ENCODE results near the gene MYMK. TPM values are rescaled to one million over a fixed set of nuclear protein-coding genes. Genes with fewer than 3 reads are reported as not detected.

MYMK gene
- polyA plus RNA-seq, 3 donors: not detected

- peaks cover 6 to 8% of the 10 kb centered on the region in 2 donors for H3K4me1 ChIP-seq (ENCODE audit: control insufficient read depth in 1 of 2, insufficient read depth in 2 of 2, low read length in 2 of 2)
- H3K36me3 ChIP-seq (replicated peaks in 1 of 2; ENCODE audit: control insufficient read depth in 1 of 2, insufficient read depth in 2 of 2, low read length in 2 of 2): no peaks in the 10 kb centered on the region
- H3K27ac Mint-ChIP-seq: no peak overlapping the region
- H3K36me3 Mint-ChIP-seq: no peaks in the 10 kb centered on the region
- no peak overlapping the region for H2AFZ ChIP-seq (ENCODE audit: insufficient read depth, low read depth, low read length, poor library complexity, severe bottlenecking)
- H3K9me3 ChIP-seq (replicated peaks in 1 of 2; ENCODE audit: control insufficient read depth in 1 of 2, insufficient read depth in 1 of 2, low read length in 2 of 2): no peaks in the 10 kb centered on the region
- H3K4me1 Mint-ChIP-seq: peaks cover 5% of the 10 kb centered on the region
- no peak for DNase-seq
- no peaks in the 10 kb centered on the region for H3K9me3 Mint-ChIP-seq
- no peaks in the 10 kb centered on the region for H3K27me3 ChIP-seq (ENCODE audit: control insufficient read depth in 2 of 2, insufficient read depth in 2 of 2, low read length in 2 of 2)
- no peak overlapping the region for H3K9ac ChIP-seq (ENCODE audit: insufficient read depth, low read length, poor library complexity, severe bottlenecking)
- H4K20me1 ChIP-seq (ENCODE audit: insufficient read depth, low read length): no peaks in the 10 kb centered on the region
- no peaks in the 10 kb centered on the region for H3K79me2 ChIP-seq (ENCODE audit: insufficient read depth, low read length)
- intact Hi-C loops (cut with micrococcal nuclease): loop anchor here in 1 of 2 donors (10.0 kb wide), 1 partner anchor 465 kb away; no protein-coding TSS in a partner anchor
- TF ChIP-seq, protein P1, sequence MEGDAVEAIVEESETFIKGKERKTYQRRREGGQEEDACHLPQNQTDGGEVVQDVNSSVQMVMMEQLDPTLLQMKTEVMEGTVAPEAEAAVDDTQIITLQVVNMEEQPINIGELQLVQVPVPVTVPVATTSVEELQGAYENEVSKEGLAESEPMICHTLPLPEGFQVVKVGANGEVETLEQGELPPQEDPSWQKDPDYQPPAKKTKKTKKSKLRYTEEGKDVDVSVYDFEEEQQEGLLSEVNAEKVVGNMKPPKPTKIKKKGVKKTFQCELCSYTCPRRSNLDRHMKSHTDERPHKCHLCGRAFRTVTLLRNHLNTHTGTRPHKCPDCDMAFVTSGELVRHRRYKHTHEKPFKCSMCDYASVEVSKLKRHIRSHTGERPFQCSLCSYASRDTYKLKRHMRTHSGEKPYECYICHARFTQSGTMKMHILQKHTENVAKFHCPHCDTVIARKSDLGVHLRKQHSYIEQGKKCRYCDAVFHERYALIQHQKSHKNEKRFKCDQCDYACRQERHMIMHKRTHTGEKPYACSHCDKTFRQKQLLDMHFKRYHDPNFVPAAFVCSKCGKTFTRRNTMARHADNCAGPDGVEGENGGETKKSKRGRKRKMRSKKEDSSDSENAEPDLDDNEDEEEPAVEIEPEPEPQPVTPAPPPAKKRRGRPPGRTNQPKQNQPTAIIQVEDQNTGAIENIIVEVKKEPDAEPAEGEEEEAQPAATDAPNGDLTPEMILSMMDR (IDR thresholded peaks at IDR 0.05): no peak
- H3K4me3 ChIP-seq (replicated peaks in 1 of 3; ENCODE audit: low read depth in 2 of 3, low read length in 3 of 3): no peak overlapping the region
- no peak overlapping the region for H3K27ac ChIP-seq (ENCODE audit: low read depth in 1 of 2, low read length in 2 of 2)
- H3K27me3 Mint-ChIP-seq (ENCODE audit: low read depth in 3 of 3): peaks cover 3 to 11% (median 5%) of the 10 kb centered on the region in 3 donors
- no peak overlapping the region for H3K4me3 Mint-ChIP-seq
- 93% methylated on average over 12 of the region's 19 CpGs for WGBS (ENCODE audit: insufficient coverage)
- H3K4me2 ChIP-seq (replicated peaks; ENCODE audit: extremely low read depth, low read length, poor library complexity, severe bottlenecking): no peak overlapping the region
These were observed 35.2 kb downstream of the MYMK start for GRCh38 chr9:133489253-133490190.

DNA sequence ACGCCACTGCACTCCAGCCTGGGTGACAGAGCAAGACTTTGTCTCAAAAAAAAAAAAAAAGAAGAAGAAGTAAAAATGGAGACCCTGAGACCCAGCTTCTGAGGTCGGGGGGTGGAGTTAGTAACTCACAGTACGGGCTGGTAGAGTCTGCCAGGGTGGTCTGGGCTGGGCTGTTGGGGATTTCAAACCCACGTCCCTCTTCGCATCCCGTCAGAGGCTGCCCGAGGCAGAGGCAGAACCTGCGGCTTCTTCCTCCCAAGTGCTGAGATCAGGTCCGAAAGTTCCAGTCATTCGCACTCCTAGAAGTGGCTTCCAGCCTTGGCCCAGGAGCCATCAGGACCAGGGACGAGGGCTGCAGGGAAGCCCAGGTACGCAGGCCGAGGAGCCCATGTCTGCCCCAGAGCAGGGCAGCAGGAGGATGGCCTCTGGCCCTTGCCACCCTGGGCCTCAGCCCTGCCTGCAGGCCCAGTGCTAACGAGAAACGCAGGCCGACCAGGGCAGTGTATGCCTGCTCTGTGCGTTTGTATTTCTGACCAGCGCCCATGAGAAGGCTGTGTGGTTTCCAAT is 36.0 kb downstream of the MYMK start:
- Histone ChIP-seq H3K79me2 (ENCODE audit: insufficient read depth, low read length) (no peaks in the 10 kb centered on the region), H3K27me3 (ENCODE audit: control insufficient read depth in 2 of 2, insufficient read depth in 2 of 2, low read length in 2 of 2) (no peaks in the 10 kb centered on the region), H3K4me3 (replicated peaks in 1 of 3; ENCODE audit: low read depth in 2 of 3, low read length in 3 of 3) (no peak overlapping the region), H3K4me1 (ENCODE audit: control insufficient read depth in 1 of 2, insufficient read depth in 2 of 2, low read length in 2 of 2) (peaks cover 6 to 8% of the 10 kb centered on the region in 2 donors), H3K9ac (ENCODE audit: insufficient read depth, low read length, poor library complexity, severe bottlenecking) (no peak overlapping the region), H4K20me1 (ENCODE audit: insufficient read depth, low read length) (no peaks in the 10 kb centered on the region), H3K9me3 (replicated peaks in 1 of 2; ENCODE audit: control insufficient read depth in 1 of 2, insufficient read depth in 1 of 2, low read length in 2 of 2) (no peaks in the 10 kb centered on the region), H2AFZ (ENCODE audit: insufficient read depth, low read depth, low read length, poor library complexity, severe bottlenecking) (no peak overlapping the region), H3K4me2 (replicated peaks; ENCODE audit: extremely low read depth, low read length, poor library complexity, severe bottlenecking) (no peak overlapping the region), H3K27ac (ENCODE audit: low read depth in 1 of 2, low read length in 2 of 2) (no peak overlapping the region), H3K36me3 (replicated peaks in 1 of 2; ENCODE audit: control insufficient read depth in 1 of 2, insufficient read depth in 2 of 2, low read length in 2 of 2) (no peaks in the 10 kb centered on the region)
- no peak overlapping the region for H3K27ac Mint-ChIP-seq
- TF ChIP-seq, protein P1 (IDR thresholded peaks at IDR 0.05): no peak
- 91% methylated on average over 17 of the region's 18 CpGs for WGBS (ENCODE audit: insufficient coverage)
- no peaks in the 10 kb centered on the region for H3K36me3 Mint-ChIP-seq
- H3K9me3 Mint-ChIP-seq: peaks cover 0 to under 1% (median 0%) of the 10 kb centered on the region in 7 donors
- peaks cover 5 to 13% (median 7%) of the 10 kb centered on the region in 3 donors for H3K27me3 Mint-ChIP-seq (ENCODE audit: low read depth in 3 of 3)
- H3K4me1 Mint-ChIP-seq: peaks cover 5% of the 10 kb centered on the region
- no peak overlapping the region for H3K4me3 Mint-ChIP-seq
- intact Hi-C loops (cut with micrococcal nuclease): loop anchor here in 1 of 2 donors (10.0 kb wide), 1 partner anchor 464 kb away; no protein-coding TSS in a partner anchor
- no peak for DNase-seq

Data from CD14-positive monocyte (primary cell).